HG02970 (cell line): ENCODE results near the gene ADAM15.
A peak's percentile ranks its signal among the peaks of the same experiment; 100 is the strongest.

Source experiments
- ATAC-seq: cut with Tn5 transposase; IDR thresholded peaks from one replicate; pipeline ENCODE4 v1.9.1; 2021; ENCODE audit warnings: mild to moderate bottlenecking, moderate library complexity, moderate number of reproducible peaks; ENCODE audit not compliant: unreplicated experiment, low FRiP score

ADAM15 gene

GRCh38 chr1:155012026-155012546 is 39.0 kb upstream of the ADAM15 start:
- no peak for ATAC-seq

DNA sequence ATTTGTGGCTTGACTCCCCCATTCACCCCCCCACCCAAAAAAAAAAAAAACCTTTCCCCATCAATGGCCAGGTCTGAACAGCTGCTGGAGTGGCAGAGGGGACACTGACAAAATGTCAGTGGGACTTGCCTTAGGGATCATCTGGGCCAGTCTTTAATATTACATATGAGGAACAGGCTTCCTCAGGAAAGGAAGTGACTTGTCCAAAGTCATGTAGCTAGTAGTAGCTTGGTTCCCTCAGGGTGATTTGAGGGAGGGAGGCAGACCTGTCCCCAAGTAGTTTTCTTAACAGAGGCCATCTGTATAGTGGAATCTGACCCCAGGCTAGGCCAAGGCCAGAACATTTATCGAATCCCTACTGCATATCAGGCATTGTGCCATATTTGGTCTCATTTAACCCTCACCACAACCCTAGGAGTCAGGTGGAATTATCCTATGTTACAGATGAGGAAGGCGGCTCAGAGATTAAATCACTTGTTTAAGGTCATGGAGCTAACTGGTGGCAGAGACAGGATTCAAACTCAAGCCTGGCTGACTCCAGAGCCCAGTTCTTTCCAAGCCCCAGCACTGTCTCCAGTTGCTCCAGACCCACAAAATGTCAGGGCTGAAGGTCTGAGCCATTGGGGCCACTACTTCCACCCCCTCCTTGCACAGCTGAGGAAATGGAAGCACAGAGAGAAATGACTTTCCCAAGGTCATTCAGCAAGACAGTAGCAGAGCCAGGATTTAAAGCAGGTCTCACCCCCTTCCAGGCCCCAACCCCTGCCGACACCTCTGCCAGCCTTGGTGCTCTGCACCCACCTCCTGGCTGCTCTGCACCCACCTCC is 38.1 kb upstream of the ADAM15 start:
- no peak for ATAC-seq

- ATAC-seq = no peak
Measured at GRCh38 chr1:155013632-155014031, 37.5 kb upstream of the ADAM15 start.

- ATAC-seq = no peak
Measured at GRCh38 chr1:155014709-155015508, 36.2 kb upstream of the ADAM15 start.

DNA sequence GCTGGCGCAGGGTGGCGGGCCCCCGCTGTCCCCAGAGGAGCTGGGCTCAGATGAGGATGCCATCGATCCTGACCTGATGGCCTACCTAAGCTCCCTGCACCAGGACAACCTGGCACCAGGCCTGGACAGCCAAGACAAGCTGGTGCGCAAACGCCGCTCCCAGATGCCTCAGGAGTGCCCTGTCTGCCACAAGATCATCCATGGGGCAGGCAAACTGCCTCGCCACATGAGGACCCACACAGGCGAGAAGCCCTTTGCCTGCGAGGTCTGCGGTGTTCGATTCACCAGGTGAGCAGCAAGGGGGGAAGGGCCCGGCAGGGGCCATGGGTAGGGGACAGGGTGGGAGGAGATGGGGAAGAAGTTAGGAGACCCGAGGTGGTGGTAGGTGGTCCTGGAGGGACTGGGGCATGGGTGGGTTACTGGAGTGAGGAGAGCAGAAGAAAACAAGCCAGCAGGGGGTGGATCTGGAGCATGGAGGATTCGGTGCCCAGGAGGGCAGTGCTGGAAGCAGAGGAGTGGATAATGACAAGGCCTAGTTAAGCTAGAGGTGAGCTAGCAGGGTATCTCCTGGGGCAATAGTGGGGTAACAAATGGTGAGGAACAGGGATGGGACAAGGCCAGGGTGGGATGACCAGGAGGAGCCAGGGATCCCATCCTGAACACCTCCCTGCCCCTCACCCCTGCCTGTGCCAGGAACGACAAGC is 35.4 kb upstream of the ADAM15 start:
- no peak for ATAC-seq

- no peak for ATAC-seq
Measured at GRCh38 chr1:155016231-155016831, 34.8 kb upstream of the ADAM15 start.

DNA sequence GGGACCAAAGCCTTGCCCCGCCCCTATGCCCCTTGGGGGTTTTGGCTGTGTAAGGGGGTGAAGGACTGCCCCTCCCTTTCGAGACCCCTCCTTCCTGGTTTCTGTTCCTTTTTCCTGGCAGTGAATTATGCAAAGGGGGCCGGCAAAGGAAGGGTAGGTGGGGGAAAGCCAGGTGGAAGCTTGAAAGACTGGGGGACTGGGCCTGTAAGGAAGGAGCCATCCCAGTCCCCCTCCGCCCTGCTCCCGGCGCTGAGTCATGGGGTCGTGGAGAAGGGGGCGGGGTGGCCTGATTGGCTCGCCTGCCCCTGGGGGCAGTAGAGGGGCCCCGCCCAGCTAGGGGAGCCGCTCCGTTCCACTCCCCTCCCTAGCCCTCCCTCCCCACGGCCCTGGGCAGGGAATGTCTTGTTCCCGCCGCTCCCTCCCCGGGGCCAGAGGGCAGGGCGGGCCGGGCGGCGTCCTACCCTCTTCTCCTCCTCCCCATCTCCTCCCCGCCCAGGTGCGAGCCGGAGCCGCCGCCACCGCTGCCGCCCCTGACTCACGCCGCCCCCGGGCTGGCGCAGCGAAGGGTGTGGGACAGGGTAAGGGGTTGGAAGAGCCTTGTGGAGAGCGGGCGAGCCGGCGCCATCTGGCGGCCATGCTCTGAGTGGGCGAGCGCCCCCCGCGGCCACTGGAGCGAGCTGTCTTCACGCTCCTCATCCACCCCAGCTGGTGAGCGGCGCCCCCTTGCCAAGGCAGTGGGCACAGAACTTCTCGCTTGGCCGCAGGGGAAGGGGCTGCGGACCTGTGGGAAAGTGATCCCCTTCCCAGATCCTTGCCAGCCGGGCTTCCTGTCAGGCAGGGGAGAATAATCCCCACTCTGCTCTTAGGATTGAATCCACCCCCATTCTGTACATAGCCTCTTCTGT is 33.8 kb upstream of the ADAM15 start:
- ATAC-seq = peak; percentile 68

GRCh38 chr1:155017946-155018316 is 33.2 kb upstream of the ADAM15 start:
- no peak for ATAC-seq

GRCh38 chr1:155018617-155019348 is 32.3 kb upstream of the ADAM15 start:
- ATAC-seq = no peak

DNA sequence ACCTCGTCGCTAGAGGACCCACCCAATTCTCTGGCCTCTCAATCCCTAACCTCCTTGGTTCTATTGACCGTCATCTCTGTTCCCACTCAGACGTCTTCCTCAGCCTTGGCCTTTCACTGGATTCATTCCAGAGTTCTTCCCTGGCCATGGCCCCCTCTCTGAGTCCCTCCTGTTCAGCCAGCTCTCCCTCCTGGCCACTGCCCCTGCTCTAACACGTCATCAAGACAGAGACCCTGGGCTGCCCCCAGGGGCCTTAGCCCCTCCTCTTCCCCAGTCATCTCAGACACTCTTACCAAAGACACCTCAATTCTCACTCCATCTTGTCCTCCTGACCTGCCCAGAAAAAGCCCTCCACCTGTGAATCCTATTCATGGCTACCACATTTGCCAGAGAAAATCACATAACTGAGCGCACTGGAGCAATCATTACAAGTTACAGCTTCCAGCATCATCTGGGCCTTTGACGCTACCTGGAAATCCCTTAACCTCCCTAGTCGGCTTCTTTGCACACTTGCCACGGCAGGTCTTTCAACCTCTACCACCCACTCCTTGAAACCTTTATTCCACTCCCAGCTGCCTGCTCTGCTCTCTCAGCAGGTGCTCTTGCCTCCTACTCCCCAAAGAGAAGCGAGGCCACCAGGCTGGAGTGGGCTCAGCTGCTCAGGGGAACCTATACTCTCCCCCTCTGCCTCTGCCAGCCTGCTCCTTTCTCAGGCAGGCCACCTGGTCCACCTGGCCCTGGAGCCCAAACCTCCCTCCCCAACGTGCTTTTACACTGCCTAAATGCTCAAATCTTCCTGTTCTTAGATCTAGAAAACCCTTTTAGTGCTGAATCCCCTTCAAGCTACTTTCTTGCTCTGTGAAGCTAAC is 31.5 kb upstream of the ADAM15 start:
- ATAC-seq = no peak

DNA sequence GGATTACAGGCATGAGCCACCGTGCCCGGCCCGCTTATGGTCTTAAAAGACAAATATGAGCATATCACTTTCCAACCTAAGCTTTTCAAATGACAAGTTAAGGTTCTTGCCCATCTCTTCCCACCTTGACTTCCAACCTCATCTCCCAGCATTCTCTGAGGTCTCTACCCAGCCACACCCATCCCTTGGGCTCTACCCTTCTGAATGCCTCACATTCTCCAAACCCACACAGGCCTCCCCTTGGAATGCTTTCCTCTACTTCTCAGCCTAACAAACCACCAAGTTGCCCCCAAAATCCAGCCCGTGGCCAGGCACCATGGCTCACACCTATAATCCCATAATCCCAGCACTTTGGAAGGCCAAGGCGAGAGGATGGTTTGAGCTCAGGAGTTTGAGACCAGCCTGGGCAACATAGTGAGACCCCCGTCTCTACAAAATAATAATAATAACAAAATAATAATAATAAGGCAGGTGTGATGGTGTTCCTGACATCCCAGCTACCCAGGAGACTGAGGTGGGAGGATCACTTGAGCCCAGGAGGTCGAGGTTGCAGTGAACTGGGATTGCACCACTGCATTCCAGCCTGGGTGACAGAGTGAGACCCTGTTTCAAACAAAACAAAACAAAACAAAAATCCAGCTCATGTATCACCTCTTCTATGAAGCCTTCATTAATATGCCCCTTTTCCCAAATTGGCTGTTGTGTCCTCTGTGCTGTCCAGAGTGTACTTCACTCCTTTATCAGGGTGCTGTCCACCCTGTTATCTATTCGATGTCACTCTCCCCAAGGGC is 28.8 kb upstream of the ADAM15 start:
- no peak for ATAC-seq

DNA sequence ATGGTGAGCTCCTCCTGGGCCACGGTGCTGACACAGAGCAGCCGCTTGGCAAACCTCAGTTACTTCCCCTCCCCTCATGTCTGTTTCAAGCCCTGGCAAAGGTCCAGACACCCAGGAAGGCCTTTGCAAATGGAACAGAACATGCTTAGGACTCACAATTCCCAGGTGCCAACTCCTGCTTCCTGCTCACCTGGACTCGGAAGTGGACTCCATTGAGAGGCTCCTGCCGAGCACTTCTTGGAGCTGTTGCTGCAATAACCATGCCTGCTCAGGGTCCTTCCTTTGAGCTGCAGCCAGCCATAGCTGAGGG is 28.2 kb upstream of the ADAM15 start:
- no peak for ATAC-seq

DNA sequence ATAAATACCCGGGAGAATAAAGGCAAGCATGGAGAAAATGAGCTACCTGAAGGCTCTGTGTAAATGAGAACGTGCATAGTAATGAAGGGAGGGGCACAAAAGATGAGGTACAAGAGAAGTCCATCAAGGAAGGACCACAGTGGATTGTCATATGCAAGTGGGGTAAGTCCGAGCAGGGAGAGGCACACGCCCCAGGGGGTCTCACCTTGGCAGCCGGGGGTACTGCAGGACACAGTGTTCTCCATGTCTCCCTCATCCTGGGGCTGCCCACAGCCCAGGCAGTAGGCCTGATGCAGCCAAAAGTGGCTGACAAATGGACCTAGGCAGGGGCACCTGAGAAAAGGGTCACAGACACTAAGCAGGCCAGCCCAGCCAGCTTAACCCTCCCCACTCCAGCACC is 27.5 kb upstream of the ADAM15 start:
- no peak for ATAC-seq

GRCh38 chr1:155024315-155024714 is 26.8 kb upstream of the ADAM15 start:
- no peak for ATAC-seq

DNA sequence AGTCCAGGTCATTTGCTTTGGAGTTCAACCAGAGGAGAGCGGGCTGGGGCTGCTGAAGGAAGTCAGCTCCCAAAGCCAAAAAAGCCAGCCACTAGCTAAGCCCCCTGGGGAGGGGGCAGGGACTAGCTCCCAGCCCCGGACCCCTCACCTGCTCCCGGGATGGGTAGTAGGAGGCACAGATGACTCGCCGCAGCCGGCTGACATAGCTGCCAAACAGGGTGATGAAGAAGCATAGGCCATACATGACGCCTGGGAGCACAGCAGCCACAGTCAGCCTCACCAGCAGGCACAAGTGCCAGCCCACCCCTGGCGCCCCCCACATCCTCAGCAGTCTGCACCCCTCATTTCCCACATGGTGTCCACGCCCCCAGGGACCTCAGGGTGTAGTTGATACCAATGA is 25.0 kb upstream of the ADAM15 start:
- no peak for ATAC-seq

DNA sequence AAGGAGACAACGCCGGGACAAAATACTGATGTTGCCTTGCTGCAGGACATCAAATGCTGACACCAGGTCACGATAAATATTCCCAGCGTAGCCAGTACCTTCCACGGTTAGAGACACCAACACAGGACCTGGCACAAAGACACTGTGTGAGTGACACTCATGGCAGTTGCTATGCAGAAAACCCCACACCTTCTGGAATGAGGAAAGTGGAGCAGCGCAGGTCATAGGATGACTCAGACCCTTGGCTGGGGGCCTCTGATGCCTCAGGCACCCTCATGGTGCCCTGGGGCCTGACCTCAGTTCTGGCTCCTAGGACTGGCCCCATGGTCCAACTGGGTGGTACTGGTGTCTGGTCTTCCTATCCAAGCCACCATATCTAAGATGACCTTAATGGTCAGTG is 24.5 kb upstream of the ADAM15 start:
- no peak for ATAC-seq

GRCh38 chr1:155029513-155030242 is 21.4 kb upstream of the ADAM15 start:
- ATAC-seq = no peak
